SK-N-SH (cell line): ENCODE measurements around the gene PLCH1. TPM values are rescaled to one million over a fixed set of nuclear protein-coding genes. Genes with fewer than 3 reads are reported as not detected.
A peak's percentile ranks its signal among the peaks of the same experiment; 100 is the strongest.

ENCODE experiments used
- CTCF ChIA-PET: fragments of 300-600, 350-600 bp; formaldehyde crosslinking; extraction: SDS; loops from one replicate; lab custom pipeline; 2021; lab: Yijun Ruan, JAX
- POLR2A ChIA-PET: fragments of 350-600 bp; sonication (Branson Sonifier 250); formaldehyde crosslinking; extraction: SDS; loops from one replicate; lab custom pipeline; 2020; ENCODE audit warnings: antibody characterized with exemption, inconsistent platforms; lab: Yijun Ruan, JAX
- DNase-seq: peaks from one replicate; pipeline ENCODE4 v3.0.0; 2012
- H2AFZ ChIP-seq: fragments of 200-600 bp; sonication (generic); 2 replicates; pipeline ENCODE4 v1.8.1; 2016; ENCODE audit warnings: antibody characterized with exemption, mild to moderate bottlenecking, low read depth
- H3F3A ChIP-seq: fragments of 200-600 bp; sonication (generic); replicated peaks from 2 replicates; pipeline ENCODE3; 2016; ENCODE audit warnings: antibody characterized with exemption, mild to moderate bottlenecking; ENCODE audit not compliant: insufficient read depth
- H3K27ac ChIP-seq, 2 experiments: fragments of 200-500 bp in 1 of 2; fragments of 200-600 bp in 1 of 2; sonication (Bioruptor generic) in 1 of 2; sonication (generic), shearing (Covaris generic) in 1 of 2; 2 replicates each; pipeline versions ENCODE4 v1.5.1 to v1.6.1; 2014 to 2016; ENCODE audit warnings: low read depth in 2 of 2, inconsistent platforms in 1 of 2, low read length in 1 of 2, mild to moderate bottlenecking in 1 of 2, mixed read lengths in 1 of 2
- H3K27me3 ChIP-seq: fragments of 200-600 bp; sonication (generic), shearing (Covaris generic); 2 replicates; pipeline ENCODE4 v1.6.1; 2016; ENCODE audit warnings: mixed run types; ENCODE audit not compliant: insufficient read depth
- H3K36me3 ChIP-seq, 2 experiments: fragments of 200-500 bp in 1 of 2; fragments of 200-600 bp in 1 of 2; sonication (Bioruptor generic) in 1 of 2; sonication (generic) in 1 of 2; replicated peaks in 1 of 2; 2 replicates each; pipeline versions ENCODE3 to v1.5.1; 2014 to 2016; ENCODE audit warnings: low read length in 1 of 2, mild to moderate bottlenecking in 1 of 2; ENCODE audit not compliant: insufficient read depth in 2 of 2, control insufficient read depth in 1 of 2
- H3K4me1 ChIP-seq, 2 experiments: fragments of 200-500 bp in 1 of 2; fragments of 200-600 bp in 1 of 2; sonication (Bioruptor generic) in 1 of 2; sonication (generic), shearing (Covaris generic) in 1 of 2; 2 replicates each; pipeline versions ENCODE4 v1.5.1 to v1.6.1; 2014 to 2016; ENCODE audit warnings: low read depth in 1 of 2, low read length in 1 of 2, mixed run types in 1 of 2; ENCODE audit not compliant: insufficient read depth in 2 of 2, control insufficient read depth in 1 of 2
- H3K4me2 ChIP-seq: fragments of 200-600 bp; sonication (generic), shearing (Covaris generic); 2 replicates; pipeline ENCODE4 v1.6.1; 2017; ENCODE audit warnings: mixed run types
- H3K4me3 ChIP-seq, 2 experiments: fragments of 200-500 bp in 1 of 2; fragments of 200-600 bp in 1 of 2; sonication (Bioruptor generic) in 1 of 2; sonication (generic), shearing (Covaris generic) in 1 of 2; 2 replicates each; pipeline versions ENCODE4 v1.5.1 to v1.8.1; 2014 to 2016; ENCODE audit warnings: low read depth in 2 of 2, inconsistent platforms in 1 of 2, low read length in 1 of 2, mild to moderate bottlenecking in 1 of 2, mixed read lengths in 1 of 2, moderate library complexity in 1 of 2
- H3K79me2 ChIP-seq: fragments of 200-600 bp; sonication (generic); 2 replicates; pipeline ENCODE4 v1.8.1; 2017; ENCODE audit warnings: mild to moderate bottlenecking; ENCODE audit not compliant: insufficient read depth
- H3K9ac ChIP-seq: fragments of 200-600 bp; sonication (generic); 2 replicates; pipeline ENCODE4 v1.6.1; 2017; ENCODE audit warnings: mixed run types
- H3K9me2 ChIP-seq: fragments of 200-600 bp; sonication (generic); 2 replicates; pipeline ENCODE4 v1.6.1; 2017; ENCODE audit warnings: mixed run types
- H3K9me3 ChIP-seq: fragments of 200-600 bp; sonication (generic); 2 replicates; pipeline ENCODE4 v1.6.1; 2017; ENCODE audit warnings: mixed run types, mild to moderate bottlenecking, moderate library complexity
- H4K20me1 ChIP-seq: fragments of 200-600 bp; sonication (generic); 2 replicates; pipeline ENCODE4 v1.6.1; 2017; ENCODE audit warnings: mild to moderate bottlenecking, mixed run types; ENCODE audit not compliant: insufficient read depth
- FOSL2 ChIP-seq: IDR thresholded peaks from 2 replicates; pipeline ENCODE4 v1.4.0; 2012; ENCODE audit warnings: low read depth, mild to moderate bottlenecking, moderate library complexity, borderline replicate concordance
- JUND ChIP-seq: IDR thresholded peaks from 2 replicates; pipeline ENCODE4 v1.4.0; 2012
- MAX ChIP-seq: IDR thresholded peaks from 2 replicates; pipeline ENCODE4 v1.4.0; 2012; ENCODE audit warnings: low read depth
- MEF2A ChIP-seq: IDR thresholded peaks from 2 replicates; pipeline ENCODE4 v1.4.0; 2012; ENCODE audit warnings: low read depth, borderline replicate concordance
- MXI1 ChIP-seq: IDR thresholded peaks from 2 replicates; pipeline ENCODE4 v1.6.1; 2012; ENCODE audit warnings: mild to moderate bottlenecking, low read depth, low read length, improper control_type of control experiment
- NFIC ChIP-seq: IDR thresholded peaks from 2 replicates; pipeline ENCODE4 v1.4.0; 2012; ENCODE audit warnings: borderline replicate concordance
- POLR2AphosphoS5 ChIP-seq: IDR thresholded peaks from 2 replicates; pipeline ENCODE4 v1.6.1; 2012; ENCODE audit warnings: low read depth, low read length
- TEAD4 ChIP-seq: IDR thresholded peaks from 2 replicates; pipeline ENCODE4 v1.4.0; 2012; ENCODE audit warnings: mild to moderate bottlenecking, borderline replicate concordance; ENCODE audit not compliant: insufficient read depth
- WGBS: methylation state at CpG from one replicate; pipeline ENCODE4 v1.1.6; 2017; ENCODE audit warnings: low lambda C conversion rate; 5-methylcytosine and 5-hydroxymethylcytosine counted together
- polyA plus RNA-seq, 3 experiments: library from polyadenylated mRNA; depleted of rRNA; stranded (reverse); fragments of >200 nt; gene quantifications; 2 replicates each; pipeline ENCODE4 v1.2.3, GENCODE V29; 2012

Gene PLCH1
- polyA plus RNA-seq, 1 of the 3 experiments (the other 2 are of a cell fraction) = 0.26 TPM

DNA sequence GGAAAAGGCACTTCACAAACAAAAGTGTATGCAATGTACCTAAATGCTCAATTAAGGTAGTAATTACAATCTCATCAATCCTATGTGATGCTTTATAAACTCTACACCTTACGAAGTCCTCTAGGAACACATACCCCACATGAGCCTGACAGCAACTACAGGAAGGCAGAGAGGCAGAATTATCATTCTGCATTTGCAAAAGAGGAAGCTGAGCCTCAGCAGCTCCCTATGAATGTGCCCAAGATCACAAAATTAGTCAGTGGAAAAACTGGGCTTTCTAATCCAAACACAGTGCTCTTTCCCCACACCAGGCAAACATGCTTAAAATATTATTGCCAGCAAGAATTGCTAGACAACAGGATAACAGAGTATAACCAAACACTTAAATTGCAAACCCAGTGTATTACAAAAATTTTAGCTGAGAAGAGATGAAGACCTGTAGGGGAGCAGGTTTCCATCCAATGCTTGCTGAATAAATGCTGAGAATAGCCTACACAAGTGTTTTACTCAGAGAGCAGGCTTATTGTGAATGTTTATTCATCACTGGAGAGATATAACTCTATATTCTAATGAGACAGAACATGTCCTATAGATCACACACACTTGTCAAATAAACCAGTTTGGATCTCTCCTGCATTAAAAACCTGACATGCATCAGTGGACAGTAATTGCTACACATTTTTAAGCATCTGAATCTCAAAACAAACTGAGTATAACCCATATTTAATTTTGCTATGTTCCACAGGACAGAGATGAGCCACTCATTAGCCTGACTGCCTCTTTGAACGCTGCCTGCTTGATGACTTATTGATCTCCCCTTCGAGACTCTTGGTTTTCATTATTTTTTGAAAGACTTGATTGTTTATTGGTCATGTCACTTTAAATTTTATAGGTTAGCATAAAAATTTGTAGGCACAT, 62.2 kb downstream of the PLCH1 start:
- Histone ChIP-seq H3K27ac (no peak overlapping the region), H3K4me2 (no peak overlapping the region), H3K27me3 (no peaks in the 10 kb centered on the region)
- no peak for TF ChIP-seq TEAD4
- no peak for TF ChIP-seq FOSL2
- TF ChIP-seq POLR2AphosphoS5 = no peak
- no peak for TF ChIP-seq JUND
- no peak for TF ChIP-seq MEF2A
- TF ChIP-seq, all 33 proteins: peak for 0
- no peak for DNase-seq
- ChIA-PET CTCF (interaction anchor here (1.1 to 3.1 kb wide), 2 partner anchors 19 to 300 kb away, joined by 4 to 13 read pairs; no protein-coding TSS in a partner anchor), POLR2A (no interaction called here)
- H3K4me1 ChIP-seq = peaks cover 0 to 3% of the 10 kb centered on the region in 2 experiments; a peak in 2 of 4 replicates
- no peak overlapping the region for H2AFZ ChIP-seq
- no peaks in the 10 kb centered on the region for H3K36me3 ChIP-seq
- H3K9me3 ChIP-seq = no peaks in the 10 kb centered on the region
- no peaks in the 10 kb centered on the region for H4K20me1 ChIP-seq
- H3K9ac ChIP-seq = no peak overlapping the region
- H3K4me3 ChIP-seq = no peak overlapping the region
- no peaks in the 10 kb centered on the region for H3F3A ChIP-seq
- WGBS = 35% methylated on average over 3 of the region's 3 CpGs
- H3K9me2 ChIP-seq = no peaks in the 10 kb centered on the region
- H3K79me2 ChIP-seq = no peaks in the 10 kb centered on the region

- no peaks in the 10 kb centered on the region for H3K36me3 ChIP-seq
- POLR2A ChIA-PET = interaction anchor here (0.6 kb wide), 1 partner anchor 19 kb away, joined by 3 read pairs; no protein-coding TSS in a partner anchor
- TF ChIP-seq MAX (0 out of 2 replicates have a peak, but pooled peaks have one; percentile 24), NFIC (no peak), MXI1 (peak; percentile 39; the same call in 1 of the 2 replicates)
- TF ChIP-seq, all 33 proteins: peak for 2
- Histone ChIP-seq H3K79me2 (no peaks in the 10 kb centered on the region), H3K4me2 (peak overlapping the region; percentile 73), H3K9me3 (no peaks in the 10 kb centered on the region), H3K4me3 (peak overlapping the region; percentile 38; a peak in 3 of 4 replicates), H3F3A (no peaks in the 10 kb centered on the region), H3K9me2 (no peaks in the 10 kb centered on the region), H2AFZ (peak overlapping the region; percentile 56; the same call in 1 of the 2 replicates), H3K27ac (peak overlapping the region in 1 of 2 experiments; percentile 74; a peak in 2 of 4 replicates), H4K20me1 (no peaks in the 10 kb centered on the region), H3K4me1 (peaks cover 0 to 11% of the 10 kb centered on the region in 2 experiments; a peak in 2 of 4 replicates), H3K9ac (no peak overlapping the region), H3K27me3 (no peaks in the 10 kb centered on the region)
- peak; percentile 39 for DNase-seq
- 5% methylated on average over 14 of the region's 14 CpGs for WGBS
- CTCF ChIA-PET = interaction anchor here (0.6 kb wide), 1 partner anchor 323 kb away, joined by 3 read pairs; no protein-coding TSS in a partner anchor
Observed at GRCh38 chr3:155676252-155676981, 68.5 kb downstream of the PLCH1 start.
